Gastrocnemius medialis (tissue), 4 donors: ENCODE results near the gene LYST.

Experiments used
- POLR2A ChIP-seq, 2 donors: fragments of 450-650 bp; IDR thresholded peaks; one replicate each; pipeline ENCODE4 v1.6.1; 2017; ENCODE audit warnings: antibody characterized with exemption in 2 of 2, mild to moderate bottlenecking in 2 of 2, moderate library complexity in 2 of 2
- TF ChIP-seq, protein P1 (sequence below), 5 experiments: fragments of 450-650 bp in 3 of 5; fragments of 200-600 bp in 2 of 5; sonication (generic) in 2 of 5; IDR thresholded peaks in 4 of 5; conservative IDR thresholded peaks in 1 of 5; 1 replicate in 4 of 5; 2 replicates in 1 of 5; pipeline ENCODE4 v1.5.1; 2016 to 2019; ENCODE audit warnings: antibody characterized with exemption in 5 of 5, mild to moderate bottlenecking in 3 of 5, moderate library complexity in 3 of 5

GRCh38 chr1:235679005-235679404 lies 187.7 kb downstream of the LYST start:
- TF ChIP-seq POLR2A (IDR thresholded peaks at IDR 0.05), result no peak
- TF ChIP-seq, protein P1, sequence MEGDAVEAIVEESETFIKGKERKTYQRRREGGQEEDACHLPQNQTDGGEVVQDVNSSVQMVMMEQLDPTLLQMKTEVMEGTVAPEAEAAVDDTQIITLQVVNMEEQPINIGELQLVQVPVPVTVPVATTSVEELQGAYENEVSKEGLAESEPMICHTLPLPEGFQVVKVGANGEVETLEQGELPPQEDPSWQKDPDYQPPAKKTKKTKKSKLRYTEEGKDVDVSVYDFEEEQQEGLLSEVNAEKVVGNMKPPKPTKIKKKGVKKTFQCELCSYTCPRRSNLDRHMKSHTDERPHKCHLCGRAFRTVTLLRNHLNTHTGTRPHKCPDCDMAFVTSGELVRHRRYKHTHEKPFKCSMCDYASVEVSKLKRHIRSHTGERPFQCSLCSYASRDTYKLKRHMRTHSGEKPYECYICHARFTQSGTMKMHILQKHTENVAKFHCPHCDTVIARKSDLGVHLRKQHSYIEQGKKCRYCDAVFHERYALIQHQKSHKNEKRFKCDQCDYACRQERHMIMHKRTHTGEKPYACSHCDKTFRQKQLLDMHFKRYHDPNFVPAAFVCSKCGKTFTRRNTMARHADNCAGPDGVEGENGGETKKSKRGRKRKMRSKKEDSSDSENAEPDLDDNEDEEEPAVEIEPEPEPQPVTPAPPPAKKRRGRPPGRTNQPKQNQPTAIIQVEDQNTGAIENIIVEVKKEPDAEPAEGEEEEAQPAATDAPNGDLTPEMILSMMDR (IDR thresholded peaks at IDR 0.05 in 4 of 5, conservative IDR thresholded peaks at IDR 0.05 in 1 of 5), result no peak
